H1 (cell line): ENCODE data around the gene MRE11. TPM values are rescaled to one million over a fixed set of nuclear protein-coding genes. Genes with fewer than 3 reads are reported as not detected.

Experiments used
- HDAC2 ChIP-seq, 2 experiments: fragments of 300-600 bp in 1 of 2; sonication (generic) in 1 of 2; IDR thresholded peaks; 2 replicates each; pipeline ENCODE4 v1.6.1; 2011 to 2012; ENCODE audit warnings: low read depth in 2 of 2, low read length in 2 of 2, mild to moderate bottlenecking in 2 of 2, moderate library complexity in 2 of 2, borderline replicate concordance in 1 of 2, inconsistent platforms in 1 of 2
- HDAC6 ChIP-seq: IDR thresholded peaks from one replicate; pipeline ENCODE4 v1.7.1; 2012; ENCODE audit warnings: low read depth, mild to moderate bottlenecking, inconsistent platforms, low read length, moderate library complexity
- POLR2A ChIP-seq, 2 experiments: IDR thresholded peaks; 1 replicate in 1 of 2; 2 replicates in 1 of 2; pipeline ENCODE4 v1.6.1; 2011; ENCODE audit warnings: low read depth in 2 of 2, low read length in 2 of 2, mild to moderate bottlenecking in 2 of 2; ENCODE audit errors: control extremely low read depth in 1 of 2
- RFX5 ChIP-seq: IDR thresholded peaks from 2 replicates; pipeline ENCODE4 v1.6.1; 2011; ENCODE audit warnings: low read depth, low read length, improper control_type of control experiment, borderline replicate concordance
- TAF7 ChIP-seq: optimal IDR thresholded peaks from 2 replicates; pipeline ENCODE3; 2011; ENCODE audit warnings: low read depth, mild to moderate bottlenecking, inconsistent platforms, low read length, moderate library complexity, borderline replicate concordance
- polyA plus RNA-seq, 7 experiments: library from polyadenylated mRNA; depleted of rRNA in 3 of 7; stranded (reverse) in 5 of 7; unstranded in 2 of 7; fragments of >200 nt in 5 of 7; fragments of 200-250 nt in 2 of 7; gene quantifications; 1 replicate in 5 of 7; 2 replicates in 1 of 7; 4 replicates in 1 of 7; pipeline versions ENCODE4 v1.2.1 to v1.2.3, GENCODE V29; 2011 to 2013; ENCODE audit warnings: missing spikeins in 2 of 7, mixed read lengths in 2 of 7
- total RNA-seq: library from RNA; stranded (reverse); fragmentation: NEBNext Ultra II Directional; extraction: Animal tissue kit (Norgen Biotek cat#: 25700); gene quantifications from 2 replicates; pipeline ENCODE4 v1.2.1, GENCODE V29; 2021
- TF ChIP-seq, protein P1 (sequence below), 3 experiments: IDR thresholded peaks; 1 replicate in 2 of 3; 2 replicates in 1 of 3; pipeline versions ENCODE4 v1.5.1 to v1.6.1; 2011; ENCODE audit warnings: low read length in 3 of 3, mild to moderate bottlenecking in 3 of 3, inconsistent platforms in 2 of 3, low read depth in 1 of 3, moderate library complexity in 1 of 3; ENCODE audit not compliant: insufficient read depth in 1 of 3; ENCODE audit errors: control extremely low read depth in 1 of 3

MRE11 gene
- total and polyA plus RNA-seq, 2 of the 8 experiments (the other 6 are each of a cell fraction or from before 2014, with no cell fraction given) = 7.2 to 43.4 TPM

DNA sequence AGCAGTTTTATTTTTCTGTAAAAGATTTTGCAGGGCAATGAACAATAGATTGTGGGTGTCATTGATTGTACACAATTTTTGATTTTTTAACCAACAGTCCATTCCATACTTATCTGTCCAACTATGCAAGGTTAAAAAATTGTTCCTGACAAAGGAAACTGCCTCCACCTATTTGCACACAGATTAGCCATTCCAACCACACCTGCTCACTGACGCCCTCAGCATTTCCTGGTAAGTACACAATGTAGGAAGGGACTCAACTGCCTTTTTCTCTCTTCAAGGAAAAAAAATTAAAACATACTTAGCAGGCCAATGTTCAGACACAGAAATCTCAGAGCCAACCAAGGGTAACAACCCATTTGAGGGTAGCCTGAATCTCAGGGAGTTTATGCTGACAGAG is 45.8 kb upstream of the MRE11 start (continued):
- TF ChIP-seq, protein P1, sequence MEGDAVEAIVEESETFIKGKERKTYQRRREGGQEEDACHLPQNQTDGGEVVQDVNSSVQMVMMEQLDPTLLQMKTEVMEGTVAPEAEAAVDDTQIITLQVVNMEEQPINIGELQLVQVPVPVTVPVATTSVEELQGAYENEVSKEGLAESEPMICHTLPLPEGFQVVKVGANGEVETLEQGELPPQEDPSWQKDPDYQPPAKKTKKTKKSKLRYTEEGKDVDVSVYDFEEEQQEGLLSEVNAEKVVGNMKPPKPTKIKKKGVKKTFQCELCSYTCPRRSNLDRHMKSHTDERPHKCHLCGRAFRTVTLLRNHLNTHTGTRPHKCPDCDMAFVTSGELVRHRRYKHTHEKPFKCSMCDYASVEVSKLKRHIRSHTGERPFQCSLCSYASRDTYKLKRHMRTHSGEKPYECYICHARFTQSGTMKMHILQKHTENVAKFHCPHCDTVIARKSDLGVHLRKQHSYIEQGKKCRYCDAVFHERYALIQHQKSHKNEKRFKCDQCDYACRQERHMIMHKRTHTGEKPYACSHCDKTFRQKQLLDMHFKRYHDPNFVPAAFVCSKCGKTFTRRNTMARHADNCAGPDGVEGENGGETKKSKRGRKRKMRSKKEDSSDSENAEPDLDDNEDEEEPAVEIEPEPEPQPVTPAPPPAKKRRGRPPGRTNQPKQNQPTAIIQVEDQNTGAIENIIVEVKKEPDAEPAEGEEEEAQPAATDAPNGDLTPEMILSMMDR (IDR thresholded peaks at IDR 0.05; ENCODE audit: control extremely low read depth in 1 of 3, insufficient read depth in 1 of 3, low read depth in 1 of 3, low read length in 3 of 3) = no peak
- TF ChIP-seq TAF7 (no peak), RFX5 (no peak), POLR2A (IDR thresholded peaks at IDR 0.05; ENCODE audit: control extremely low read depth in 1 of 2, low read depth in 2 of 2, low read length in 2 of 2) (no peak), HDAC2 (IDR thresholded peaks at IDR 0.05; ENCODE audit: borderline replicate concordance in 1 of 2, low read depth in 2 of 2, low read length in 2 of 2) (no peak), HDAC6 (no peak)
- TF ChIP-seq, all 59 proteins: peak for 0
